GM12865 (cell line): ENCODE data around the gene ADAMTSL2.

Source experiments
- DNase-seq: peaks from one replicate; pipeline ENCODE4 v3.0.0; 2010; ENCODE audit warnings: low read depth
- H3K4me3 ChIP-seq: 2 replicates; pipeline ENCODE4 v1.5.1; 2011; ENCODE audit warnings: mild to moderate bottlenecking, low read depth, low read length, control low read depth
- TF ChIP-seq, protein P1 (sequence below): IDR thresholded peaks from 2 replicates; pipeline ENCODE4 v1.5.1; 2011; ENCODE audit warnings: low read length, control low read depth, low read depth, inconsistent platforms; ENCODE audit not compliant: insufficient read depth; ENCODE audit errors: missing control alignments

ADAMTSL2 gene

DNA sequence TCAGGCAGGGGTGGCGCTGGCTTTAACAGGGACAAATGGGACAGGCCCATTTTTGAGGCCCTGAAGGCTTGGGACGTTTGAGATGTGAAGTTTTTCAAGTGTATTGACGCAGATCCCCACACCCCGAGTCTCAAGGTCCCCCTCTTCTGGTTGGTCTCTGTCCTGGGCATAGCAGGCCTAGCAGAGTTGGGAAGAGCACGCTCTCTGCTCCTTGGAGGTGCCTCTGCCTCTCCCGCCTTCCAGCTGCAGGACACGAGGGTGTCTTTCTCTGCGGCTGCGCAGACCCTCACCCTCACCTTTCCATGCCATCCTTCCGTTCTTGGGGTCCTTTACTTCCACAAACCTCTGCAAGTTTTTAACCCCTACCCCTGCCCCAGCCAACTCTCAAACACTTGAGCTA lies 18.6 kb downstream of the ADAMTSL2 start:
- no peak for DNase-seq
- H3K4me3 ChIP-seq = no peak overlapping the region
- TF ChIP-seq, protein P1, sequence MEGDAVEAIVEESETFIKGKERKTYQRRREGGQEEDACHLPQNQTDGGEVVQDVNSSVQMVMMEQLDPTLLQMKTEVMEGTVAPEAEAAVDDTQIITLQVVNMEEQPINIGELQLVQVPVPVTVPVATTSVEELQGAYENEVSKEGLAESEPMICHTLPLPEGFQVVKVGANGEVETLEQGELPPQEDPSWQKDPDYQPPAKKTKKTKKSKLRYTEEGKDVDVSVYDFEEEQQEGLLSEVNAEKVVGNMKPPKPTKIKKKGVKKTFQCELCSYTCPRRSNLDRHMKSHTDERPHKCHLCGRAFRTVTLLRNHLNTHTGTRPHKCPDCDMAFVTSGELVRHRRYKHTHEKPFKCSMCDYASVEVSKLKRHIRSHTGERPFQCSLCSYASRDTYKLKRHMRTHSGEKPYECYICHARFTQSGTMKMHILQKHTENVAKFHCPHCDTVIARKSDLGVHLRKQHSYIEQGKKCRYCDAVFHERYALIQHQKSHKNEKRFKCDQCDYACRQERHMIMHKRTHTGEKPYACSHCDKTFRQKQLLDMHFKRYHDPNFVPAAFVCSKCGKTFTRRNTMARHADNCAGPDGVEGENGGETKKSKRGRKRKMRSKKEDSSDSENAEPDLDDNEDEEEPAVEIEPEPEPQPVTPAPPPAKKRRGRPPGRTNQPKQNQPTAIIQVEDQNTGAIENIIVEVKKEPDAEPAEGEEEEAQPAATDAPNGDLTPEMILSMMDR = no peak

- TF ChIP-seq, protein P1 = no peak
- no peak overlapping the region for H3K4me3 ChIP-seq
- DNase-seq = no peak
Observed at GRCh38 chr9:133553973-133554713, 19.6 kb downstream of the ADAMTSL2 start.

DNA sequence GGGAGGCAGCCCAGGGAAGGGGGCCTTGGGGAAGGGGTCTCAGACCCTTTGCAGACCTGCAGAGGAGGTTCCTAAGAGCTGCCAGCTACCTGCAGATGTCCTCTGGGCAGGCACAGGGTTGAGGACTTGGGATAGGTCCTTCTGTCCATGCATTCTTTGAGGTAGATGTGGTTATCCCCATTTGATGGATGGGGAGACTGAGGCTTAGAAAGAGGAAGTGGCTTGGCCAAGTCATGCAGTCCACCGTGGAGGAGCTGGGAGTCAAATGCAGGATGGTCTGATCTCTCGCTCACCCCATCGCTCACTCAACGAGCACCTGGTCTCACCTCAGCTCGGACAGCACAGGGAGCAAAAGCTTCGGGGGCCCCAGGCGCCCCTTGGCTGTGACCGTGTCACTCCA lies 20.2 kb downstream of the ADAMTSL2 start:
- H3K4me3 ChIP-seq = no peak overlapping the region
- DNase-seq = no peak
- TF ChIP-seq, protein P1 = no peak

DNA sequence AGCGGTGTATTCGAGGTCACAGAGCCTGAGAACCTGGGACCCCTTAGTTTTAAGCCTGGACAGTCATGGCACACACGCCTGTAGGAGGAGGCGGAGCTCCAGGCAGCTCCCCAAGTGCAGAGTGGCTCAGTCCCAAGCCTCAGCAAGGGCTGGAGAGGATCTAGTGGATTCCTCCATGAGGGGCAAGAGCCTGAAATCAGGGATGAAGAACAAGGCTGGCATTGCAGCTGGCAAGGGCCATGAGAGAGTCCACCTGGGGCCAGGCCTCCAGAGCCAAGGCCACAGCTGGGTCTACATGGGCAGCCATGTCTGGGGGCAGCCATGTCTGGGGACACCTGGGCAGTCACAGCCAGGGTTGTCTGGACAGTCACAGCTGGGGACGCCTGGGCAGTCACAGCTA lies 21.9 kb downstream of the ADAMTSL2 start:
- DNase-seq = no peak
- no peak overlapping the region for H3K4me3 ChIP-seq
- TF ChIP-seq, protein P1 = no peak

- no peak for DNase-seq
- TF ChIP-seq, protein P1 = no peak
- H3K4me3 ChIP-seq = no peak overlapping the region
Observed at GRCh38 chr9:133557581-133557980, 23.1 kb downstream of the ADAMTSL2 start.

DNA sequence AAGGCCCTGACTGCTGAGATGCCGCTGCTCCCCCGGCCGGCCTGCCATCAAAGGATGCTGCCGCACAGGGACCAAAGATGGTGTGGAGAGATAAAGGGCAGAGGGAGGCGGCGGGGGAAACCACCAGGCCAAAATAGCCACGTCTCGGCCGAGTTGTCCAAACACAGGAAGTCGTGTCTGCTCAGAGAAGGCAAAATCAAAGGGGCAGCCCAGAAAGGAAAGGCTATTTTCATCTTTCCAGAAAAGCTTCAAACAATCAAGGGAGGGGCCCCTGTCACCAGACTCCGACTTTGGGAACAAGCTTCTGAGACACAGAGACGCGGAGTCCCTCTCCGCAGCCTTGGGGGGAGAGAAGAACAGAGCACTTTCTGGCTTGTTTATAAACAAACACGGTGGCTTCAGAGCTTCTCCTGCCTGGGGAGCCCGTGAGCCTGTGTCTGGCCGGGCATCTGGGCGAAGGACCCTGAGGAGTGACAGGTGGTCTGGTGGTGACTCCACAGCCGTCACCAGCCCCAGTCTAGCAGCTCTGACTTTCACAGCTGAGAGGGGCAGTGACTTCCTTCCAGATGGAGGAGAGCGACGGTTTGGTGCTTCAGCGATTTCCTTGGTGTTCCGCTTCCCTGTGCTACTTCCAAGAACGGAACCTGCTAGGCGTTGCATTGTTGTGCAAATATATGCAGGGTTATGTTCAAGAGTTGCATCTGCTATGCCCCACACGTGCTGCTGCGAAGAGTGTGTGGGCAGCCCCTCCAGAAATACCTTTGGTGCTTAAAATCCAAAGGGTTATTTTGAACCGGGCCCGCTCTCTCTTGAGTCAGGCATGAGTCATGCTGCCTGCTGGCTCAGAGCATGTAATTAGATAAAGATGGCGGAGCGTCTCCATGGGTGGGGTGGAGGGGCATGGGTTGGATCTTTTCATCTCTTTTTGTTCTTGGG lies 24.0 kb downstream of the ADAMTSL2 start:
- TF ChIP-seq, protein P1 = no peak
- peak; percentile 67 for DNase-seq
- H3K4me3 ChIP-seq = no peak overlapping the region; the same call in 1 of the 2 replicates
